Esophagus muscularis mucosa (tissue), 4 donors: ENCODE data around the gene FANCC. TPM values are rescaled to one million over a fixed set of nuclear protein-coding genes. Genes with fewer than 3 reads are reported as not detected.
"Not testable (repeated sequence)": the region's sequence is repeated elsewhere in the genome, so short reads cannot be mapped to it uniquely, and the experiment has no call there.

Experiments used
- DNase-seq: peaks from one replicate; pipeline ENCODE4 v3.0.0-alpha.2; 2017; ENCODE audit errors: extremely low spot score
- H3K27ac ChIP-seq, 4 donors: fragments of 200-600 bp; sonication (generic); replicated peaks in 1 of 4; 1 replicate in 3 of 4; 2 replicates in 1 of 4; pipeline ENCODE4 v1.5.1; 2016 to 2019; ENCODE audit warnings: mild to moderate bottlenecking in 1 of 4
- H3K27me3 ChIP-seq, 4 donors: fragments of 200-600 bp; sonication (generic); one replicate each; pipeline versions ENCODE4 v1.5.1 to v1.6.0; 2016 to 2019
- H3K36me3 ChIP-seq, 4 donors: fragments of 200-600 bp; sonication (generic); one replicate each; pipeline ENCODE4 v1.5.1; 2016 to 2019
- H3K4me1 ChIP-seq, 4 donors: fragments of 200-600 bp; sonication (generic); one replicate each; pipeline ENCODE4 v1.5.1; 2016 to 2019
- H3K4me3 ChIP-seq, 4 donors: fragments of 200-600 bp; sonication (generic); 1 replicate in 2 of 4; 2 replicates in 2 of 4; pipeline ENCODE4 v1.5.1; 2016 to 2019; ENCODE audit warnings: mild to moderate bottlenecking in 4 of 4, moderate library complexity in 1 of 4
- H3K9me3 ChIP-seq, 4 donors: fragments of 200-600 bp; sonication (generic); 1 replicate in 3 of 4; 2 replicates in 1 of 4; pipeline ENCODE4 v1.5.1; 2016 to 2019
- EP300 ChIP-seq: sonication (generic); formaldehyde crosslinking; IDR thresholded peaks from one replicate; pipeline ENCODE4 v1.6.1; 2017; ENCODE audit warnings: antibody characterized with exemption
- POLR2A ChIP-seq: fragments of 450-650 bp; IDR thresholded peaks from one replicate; pipeline ENCODE4 v1.6.1; 2017; ENCODE audit warnings: antibody characterized with exemption, moderate library complexity, mild to moderate bottlenecking, low read depth
- POLR2AphosphoS5 ChIP-seq, 2 donors: sonication (generic); formaldehyde crosslinking; IDR thresholded peaks; one replicate each; pipeline ENCODE4 v1.6.1; 2017; ENCODE audit warnings: antibody characterized with exemption in 2 of 2
- WGBS: methylation state at CpG from one replicate; pipeline ENCODE4 v1.1.5; 2018; 5-methylcytosine and 5-hydroxymethylcytosine counted together
- intact Hi-C: fragments of 100-400 bp; cut with DNase I; formaldehyde crosslinking; loops from one replicate; pipeline ENCODE4 v1.15.1; 2023
- total RNA-seq, 4 donors: library from RNA; depleted of rRNA; stranded (reverse); fragments of >200 nt; gene quantifications; one replicate each; pipeline versions ENCODE4 v1.1.0 to v1.2.1, GENCODE V29; 2016
- TF ChIP-seq, protein P1 (sequence below), 3 experiments: fragments of 200-600 bp in 2 of 3; fragments of 450-650 bp in 1 of 3; sonication (generic) in 2 of 3; IDR thresholded peaks; one replicate each; pipeline ENCODE4 v1.5.1; 2017 to 2019; ENCODE audit warnings: antibody characterized with exemption in 3 of 3, mild to moderate bottlenecking in 2 of 3, moderate library complexity in 1 of 3

The FANCC gene
- total RNA-seq, 4 donors from 2014 or later = 5.3 to 9.5 (median 6.8) TPM

DNA sequence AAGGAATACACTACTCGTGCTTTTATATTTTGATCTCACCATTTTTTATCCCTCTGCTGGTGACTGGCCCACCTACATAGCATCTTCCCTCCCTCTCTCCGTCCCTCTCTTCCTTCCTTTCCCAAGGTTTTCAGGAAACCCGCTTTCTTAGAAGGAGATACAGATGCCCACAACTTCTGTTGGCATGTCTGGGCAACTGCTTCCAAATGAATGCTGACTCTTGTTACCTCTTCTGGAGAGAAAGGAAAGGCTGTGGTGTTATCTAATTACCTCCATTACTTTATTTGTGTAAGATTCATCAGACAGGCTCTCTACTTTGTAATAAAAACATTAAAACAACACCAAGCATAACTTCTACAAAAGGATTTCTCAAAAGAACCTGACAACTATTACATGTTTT is 20.2 kb downstream of the FANCC start:
- 85% methylated on average over 3 of the region's 3 CpGs for WGBS
- Histone ChIP-seq H3K27ac (no peak overlapping the region), H3K4me1 (peaks cover 0 to 16% (median 7%) of the 10 kb centered on the region in 4 donors), H3K27me3 (no peaks in the 10 kb centered on the region), H3K36me3 (no peaks in the 10 kb centered on the region), H3K9me3 (no peaks in the 10 kb centered on the region), H3K4me3 (no peak overlapping the region)
- intact Hi-C loops = no loop called here
- TF ChIP-seq POLR2AphosphoS5 (IDR thresholded peaks at IDR 0.05) = no peak
- TF ChIP-seq EP300 = no peak
- no peak for TF ChIP-seq POLR2A
- TF ChIP-seq, protein P1, sequence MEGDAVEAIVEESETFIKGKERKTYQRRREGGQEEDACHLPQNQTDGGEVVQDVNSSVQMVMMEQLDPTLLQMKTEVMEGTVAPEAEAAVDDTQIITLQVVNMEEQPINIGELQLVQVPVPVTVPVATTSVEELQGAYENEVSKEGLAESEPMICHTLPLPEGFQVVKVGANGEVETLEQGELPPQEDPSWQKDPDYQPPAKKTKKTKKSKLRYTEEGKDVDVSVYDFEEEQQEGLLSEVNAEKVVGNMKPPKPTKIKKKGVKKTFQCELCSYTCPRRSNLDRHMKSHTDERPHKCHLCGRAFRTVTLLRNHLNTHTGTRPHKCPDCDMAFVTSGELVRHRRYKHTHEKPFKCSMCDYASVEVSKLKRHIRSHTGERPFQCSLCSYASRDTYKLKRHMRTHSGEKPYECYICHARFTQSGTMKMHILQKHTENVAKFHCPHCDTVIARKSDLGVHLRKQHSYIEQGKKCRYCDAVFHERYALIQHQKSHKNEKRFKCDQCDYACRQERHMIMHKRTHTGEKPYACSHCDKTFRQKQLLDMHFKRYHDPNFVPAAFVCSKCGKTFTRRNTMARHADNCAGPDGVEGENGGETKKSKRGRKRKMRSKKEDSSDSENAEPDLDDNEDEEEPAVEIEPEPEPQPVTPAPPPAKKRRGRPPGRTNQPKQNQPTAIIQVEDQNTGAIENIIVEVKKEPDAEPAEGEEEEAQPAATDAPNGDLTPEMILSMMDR (IDR thresholded peaks at IDR 0.05) = no peak
- no peak for DNase-seq

DNA sequence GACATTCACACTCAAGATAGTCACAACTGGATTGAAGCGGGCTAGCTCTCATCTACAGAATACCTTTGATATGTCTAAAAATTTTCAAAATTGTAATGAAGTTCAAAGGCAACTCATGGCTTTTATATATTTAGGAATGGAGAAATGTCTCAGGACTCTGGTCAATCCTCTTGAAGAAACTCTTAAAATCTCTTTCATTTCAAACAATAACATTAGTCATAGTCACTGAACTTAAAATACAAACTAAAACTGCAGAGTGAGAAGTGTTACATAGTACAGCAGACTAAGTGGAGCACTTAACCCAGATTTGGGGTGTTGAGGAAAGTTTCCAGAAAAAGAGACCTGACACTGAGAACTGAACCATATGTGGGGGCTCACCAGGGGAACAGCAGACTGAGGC is 20.7 kb downstream of the FANCC start:
- no peak for TF ChIP-seq POLR2AphosphoS5 (IDR thresholded peaks at IDR 0.05)
- no peak overlapping the region for H3K4me3 ChIP-seq
- intact Hi-C loops = no loop called here
- no peaks in the 10 kb centered on the region for H3K9me3 ChIP-seq
- no peaks in the 10 kb centered on the region for H3K27me3 ChIP-seq
- no peaks in the 10 kb centered on the region for H3K36me3 ChIP-seq
- 97% methylated on average over 1 of the region's 1 CpG for WGBS
- H3K4me1 ChIP-seq = peaks cover 0 to 16% (median 7%) of the 10 kb centered on the region in 4 donors
- DNase-seq = no peak
- H3K27ac ChIP-seq = no peak overlapping the region

DNA sequence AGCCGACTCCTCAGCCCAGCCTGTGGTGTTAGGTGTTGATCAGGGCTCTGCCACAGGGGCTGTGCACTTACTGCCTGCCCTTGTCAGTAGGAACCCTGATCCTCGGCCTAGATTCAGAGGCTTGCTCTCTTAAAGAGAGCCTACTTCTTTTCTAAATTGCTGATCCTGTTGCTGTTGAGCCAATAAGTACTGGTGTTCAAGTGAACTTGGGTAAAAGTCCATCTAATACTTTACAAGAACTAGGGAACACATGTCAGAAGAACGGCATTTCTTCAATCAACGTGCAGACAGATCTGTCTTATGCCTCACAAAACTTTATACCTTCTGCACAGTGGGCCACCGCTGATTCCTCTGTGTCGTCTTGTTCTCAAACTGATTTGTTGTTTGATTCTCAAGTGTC is 24.2 kb downstream of the FANCC start:
- H3K27me3 ChIP-seq, H3K27ac ChIP-seq, H3K4me3 ChIP-seq, H3K36me3 ChIP-seq, intact Hi-C loops, H3K4me1 ChIP-seq, H3K9me3 ChIP-seq, DNase-seq: not testable (repeated sequence)
- WGBS = 97% methylated on average over 6 of the region's 6 CpGs

DNA sequence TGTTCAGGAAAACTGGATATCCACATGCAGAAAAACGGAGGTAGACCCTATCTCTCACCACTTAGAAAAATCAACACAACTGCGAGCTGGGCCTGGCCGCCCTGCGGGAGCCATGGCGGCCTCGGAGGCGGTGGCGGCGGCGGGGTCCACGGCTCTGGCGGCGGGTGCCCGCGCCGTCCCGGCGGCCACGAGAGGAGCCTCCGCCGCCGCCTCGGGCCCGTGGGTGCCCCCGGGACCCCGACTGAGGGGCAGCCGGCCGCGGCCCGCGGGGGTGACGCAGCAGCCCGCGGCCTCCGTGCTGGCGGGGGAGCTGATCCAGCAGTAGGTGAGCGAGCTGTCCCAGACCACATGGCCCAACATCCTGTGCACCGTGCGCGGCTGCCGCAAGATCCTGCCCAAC is 25.3 kb downstream of the FANCC start:
- Histone ChIP-seq H3K4me1 (peaks cover 0 to 5% (median 0%) of the 10 kb centered on the region in 4 donors), H3K36me3 (no peaks in the 10 kb centered on the region), H3K27ac (no peak overlapping the region), H3K9me3 (no peaks in the 10 kb centered on the region), H3K27me3 (no peaks in the 10 kb centered on the region), H3K4me3 (no peak overlapping the region)
- no peak for DNase-seq
- TF ChIP-seq EP300 (no peak), POLR2AphosphoS5 (IDR thresholded peaks at IDR 0.05) (no peak)
- WGBS = over 99% methylated on average over 10 of the region's 41 CpGs
- intact Hi-C loops = no loop called here

DNA sequence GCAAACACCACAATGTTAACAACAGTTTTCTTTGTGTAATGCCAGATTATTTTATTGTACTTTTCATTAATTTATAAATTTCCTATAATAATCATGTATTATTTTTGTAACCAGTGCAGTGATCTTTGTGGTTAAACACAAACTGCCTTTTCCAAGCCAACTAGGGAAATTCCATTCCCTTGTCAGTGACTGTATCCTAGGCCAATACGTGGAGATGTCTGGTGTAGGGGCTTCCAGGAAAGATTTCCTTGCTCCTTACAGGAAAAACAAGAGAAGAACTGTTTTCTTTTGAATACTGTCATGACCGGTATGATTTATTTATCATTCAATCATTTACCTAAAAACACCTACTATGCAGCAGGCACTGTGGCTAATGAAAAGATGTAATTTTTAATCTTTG is 31.4 kb downstream of the FANCC start:
- intact Hi-C loops = no loop called here
- WGBS = 59% methylated on average over 2 of the region's 2 CpGs
- Histone ChIP-seq H3K27me3 (no peaks in the 10 kb centered on the region), H3K36me3 (no peaks in the 10 kb centered on the region), H3K4me3 (no peak overlapping the region), H3K9me3 (peaks cover 0 to 5% (median 1%) of the 10 kb centered on the region in 4 donors), H3K4me1 (peaks cover 0 to 27% (median 11%) of the 10 kb centered on the region in 4 donors), H3K27ac (no peak overlapping the region)
- no peak for DNase-seq
- TF ChIP-seq, protein P1 (IDR thresholded peaks at IDR 0.05) = no peak
- no peak for TF ChIP-seq POLR2AphosphoS5 (IDR thresholded peaks at IDR 0.05)
- TF ChIP-seq POLR2A = no peak
- no peak for TF ChIP-seq EP300

DNA sequence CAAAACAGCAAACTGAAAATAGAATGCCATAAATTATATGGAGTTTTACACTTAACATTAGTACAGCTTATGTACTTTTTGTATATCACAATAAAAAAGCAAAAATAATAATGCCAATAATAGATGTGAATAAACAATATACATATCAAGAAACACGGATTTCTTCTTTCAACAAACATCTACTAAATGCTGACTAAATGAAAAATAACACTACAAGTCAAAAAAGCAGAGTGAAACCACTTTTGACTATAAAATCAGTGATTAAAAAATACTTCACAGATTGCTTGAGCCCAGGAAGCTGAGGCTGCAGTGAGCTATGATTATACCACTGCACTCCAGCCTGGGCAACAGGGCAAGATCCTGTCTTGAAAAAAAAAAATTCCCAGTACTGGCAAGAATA is 32.2 kb downstream of the FANCC start:
- intact Hi-C loops = no loop called here
- DNase-seq = no peak
- Histone ChIP-seq H3K27ac (no peak overlapping the region), H3K9me3 (peaks cover 0 to 13% (median 8%) of the 10 kb centered on the region in 4 donors), H3K36me3 (no peaks in the 10 kb centered on the region), H3K4me3 (no peak overlapping the region), H3K4me1 (peaks cover 0 to 27% (median 11%) of the 10 kb centered on the region in 4 donors), H3K27me3 (no peaks in the 10 kb centered on the region)
- no peak for TF ChIP-seq POLR2A
- TF ChIP-seq, protein P1 (IDR thresholded peaks at IDR 0.05) = no peak
- no peak for TF ChIP-seq EP300
- TF ChIP-seq POLR2AphosphoS5 (IDR thresholded peaks at IDR 0.05) = no peak
- 52% methylated on average over 1 of the region's 1 CpG for WGBS
